ENCODE measurements around the gene MEAF6. TPM values are rescaled to one million over a fixed set of nuclear protein-coding genes. Genes with fewer than 3 reads are reported as not detected.

Gene MEAF6
- total RNA-seq, 1 donor from 2014 or later: 64.5 TPM

DNA sequence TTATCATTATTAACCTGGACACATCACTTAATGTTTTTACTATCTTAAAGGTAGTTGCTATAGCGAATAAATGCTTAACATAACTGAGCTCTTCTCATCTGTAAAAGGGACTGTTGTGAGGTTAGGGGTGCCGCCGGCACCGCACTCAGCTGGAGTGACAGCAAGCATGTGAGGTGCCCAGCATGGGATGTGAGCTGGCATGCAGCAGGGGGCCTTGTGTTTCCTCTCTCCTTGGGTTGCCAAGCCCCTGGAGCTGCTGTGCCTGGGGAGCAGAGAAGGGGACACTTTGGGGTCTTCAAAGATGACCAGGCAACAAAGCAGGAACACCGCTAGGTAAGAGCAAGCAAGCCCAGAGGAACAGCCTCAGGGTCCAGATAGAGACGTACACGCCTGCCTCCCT lies 42.3 kb downstream of the MEAF6 start:
- no peaks in the 10 kb centered on the region for H3K9me3 ChIP-seq
- H3K4me3 ChIP-seq: no peak overlapping the region
- H3K36me3 ChIP-seq: peaks cover 6% of the 10 kb centered on the region
- H3K4me1 ChIP-seq: peaks cover 53% of the 10 kb centered on the region
- DNase-seq (no peak), ATAC-seq (no peak)
- H3K27me3 ChIP-seq: no peaks in the 10 kb centered on the region
- intact Hi-C loops (cut with DNase I): no loop called here
- H3K27ac ChIP-seq: peak overlapping the region; percentile 81
- TF ChIP-seq, protein P1, sequence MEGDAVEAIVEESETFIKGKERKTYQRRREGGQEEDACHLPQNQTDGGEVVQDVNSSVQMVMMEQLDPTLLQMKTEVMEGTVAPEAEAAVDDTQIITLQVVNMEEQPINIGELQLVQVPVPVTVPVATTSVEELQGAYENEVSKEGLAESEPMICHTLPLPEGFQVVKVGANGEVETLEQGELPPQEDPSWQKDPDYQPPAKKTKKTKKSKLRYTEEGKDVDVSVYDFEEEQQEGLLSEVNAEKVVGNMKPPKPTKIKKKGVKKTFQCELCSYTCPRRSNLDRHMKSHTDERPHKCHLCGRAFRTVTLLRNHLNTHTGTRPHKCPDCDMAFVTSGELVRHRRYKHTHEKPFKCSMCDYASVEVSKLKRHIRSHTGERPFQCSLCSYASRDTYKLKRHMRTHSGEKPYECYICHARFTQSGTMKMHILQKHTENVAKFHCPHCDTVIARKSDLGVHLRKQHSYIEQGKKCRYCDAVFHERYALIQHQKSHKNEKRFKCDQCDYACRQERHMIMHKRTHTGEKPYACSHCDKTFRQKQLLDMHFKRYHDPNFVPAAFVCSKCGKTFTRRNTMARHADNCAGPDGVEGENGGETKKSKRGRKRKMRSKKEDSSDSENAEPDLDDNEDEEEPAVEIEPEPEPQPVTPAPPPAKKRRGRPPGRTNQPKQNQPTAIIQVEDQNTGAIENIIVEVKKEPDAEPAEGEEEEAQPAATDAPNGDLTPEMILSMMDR (IDR thresholded peaks at IDR 0.05): no peak

DNA sequence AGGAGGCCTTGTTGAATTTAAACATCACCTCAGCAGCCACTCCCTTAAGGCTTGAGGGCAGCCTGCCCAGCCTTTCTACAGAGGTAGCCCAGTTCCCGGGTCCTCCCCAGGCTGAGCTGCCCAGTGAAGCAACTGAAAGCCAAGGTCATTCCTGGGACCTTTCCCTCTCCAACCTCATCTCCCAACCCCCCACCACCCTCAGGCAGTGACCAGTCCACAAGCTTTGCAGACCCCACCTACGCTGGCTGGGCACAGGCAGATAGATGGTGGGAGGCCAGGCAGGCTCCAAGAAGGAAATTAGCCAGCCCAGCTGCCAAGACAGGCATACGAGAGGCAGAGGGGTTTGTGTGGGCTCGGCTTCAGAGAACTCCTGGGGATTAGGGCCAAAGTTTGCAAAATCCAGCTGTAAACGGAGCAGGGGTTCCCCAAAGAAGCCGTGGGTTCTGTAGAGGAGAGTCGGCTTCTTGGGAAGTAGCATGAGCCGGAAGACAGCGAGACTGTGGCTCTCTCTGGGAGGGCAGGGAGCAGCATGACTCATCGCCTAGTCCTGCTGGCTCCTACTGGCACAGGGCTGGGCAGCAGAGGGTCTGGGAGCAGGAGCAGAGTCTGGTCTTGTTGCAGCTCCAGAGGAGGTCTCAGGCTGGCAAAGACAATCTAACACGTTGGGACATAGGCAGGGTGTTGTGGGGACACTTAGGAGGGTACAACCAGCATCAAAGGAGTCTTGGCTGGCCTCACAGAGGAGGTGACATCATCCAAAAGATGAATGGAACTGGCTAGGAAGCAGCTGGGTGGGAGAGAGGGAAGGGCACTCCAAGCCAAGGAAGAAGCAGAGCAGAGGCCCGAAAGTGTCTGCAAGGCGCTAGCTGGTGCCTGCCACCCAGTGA lies 43.0 kb downstream of the MEAF6 start:
- peak overlapping the region; percentile 81 for H3K27ac ChIP-seq
- peak; percentile 84 for DNase-seq
- H3K36me3 ChIP-seq: peaks cover 6% of the 10 kb centered on the region
- ATAC-seq: peak; percentile 68
- peak overlapping the region; percentile 11 for H3K4me3 ChIP-seq
- TF ChIP-seq, protein P1 (IDR thresholded peaks at IDR 0.05): no peak
- no peaks in the 10 kb centered on the region for H3K9me3 ChIP-seq
- intact Hi-C loops (cut with DNase I): no loop called here
- no peaks in the 10 kb centered on the region for H3K27me3 ChIP-seq
- peaks cover 46% of the 10 kb centered on the region for H3K4me1 ChIP-seq

DNA sequence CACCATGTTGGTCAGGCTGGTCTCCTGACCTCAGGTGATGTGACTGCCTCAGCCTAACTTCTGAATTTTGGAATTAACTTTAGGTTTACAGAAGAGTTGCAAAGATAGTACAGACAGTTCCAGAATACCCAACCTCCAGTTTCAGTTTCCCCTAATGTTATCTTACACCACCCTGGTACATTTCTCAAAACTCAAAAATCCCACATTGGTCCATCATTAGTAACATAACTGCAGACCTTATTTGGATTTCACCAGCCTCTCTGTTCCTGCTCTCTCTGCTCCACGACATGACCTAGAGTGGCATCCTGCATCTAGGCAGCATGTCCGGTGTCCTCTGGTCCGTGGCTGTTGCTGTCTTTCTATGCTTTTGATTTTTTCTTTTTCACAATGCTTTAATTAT lies 45.2 kb downstream of the MEAF6 start:
- H3K36me3 ChIP-seq: no peaks in the 10 kb centered on the region
- H3K4me3 ChIP-seq: no peak overlapping the region
- no peak overlapping the region for H3K27ac ChIP-seq
- intact Hi-C loops (cut with DNase I): no loop called here
- peaks cover 29% of the 10 kb centered on the region for H3K4me1 ChIP-seq
- no peaks in the 10 kb centered on the region for H3K9me3 ChIP-seq
- ATAC-seq (no peak), DNase-seq (no peak)
- H3K27me3 ChIP-seq: no peaks in the 10 kb centered on the region
- TF ChIP-seq, protein P1 (IDR thresholded peaks at IDR 0.05): no peak

DNA sequence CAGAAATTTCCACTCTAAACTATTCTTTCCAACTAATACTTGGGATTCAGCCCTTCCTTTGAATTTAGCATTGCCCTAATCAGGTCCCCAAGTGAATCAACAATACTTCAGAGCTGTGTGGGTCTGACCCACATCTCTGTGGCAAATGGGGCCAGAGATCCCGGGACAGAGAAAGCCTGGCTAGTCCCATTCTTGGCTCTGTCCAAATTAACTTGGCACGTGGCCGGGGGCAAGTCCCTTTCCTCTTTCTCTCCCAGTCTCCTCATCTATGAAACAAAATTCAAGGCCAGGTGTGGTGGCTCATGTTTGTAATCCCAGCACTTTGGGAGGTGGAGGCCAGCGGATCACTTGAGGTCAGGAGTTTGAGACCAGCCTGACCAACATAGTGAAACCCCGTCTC lies 46.5 kb downstream of the MEAF6 start:
- DNase-seq (no peak), ATAC-seq (no peak)
- Histone ChIP-seq H3K27me3 (no peaks in the 10 kb centered on the region), H3K4me3 (no peak overlapping the region), H3K36me3 (no peaks in the 10 kb centered on the region), H3K27ac (no peak overlapping the region), H3K9me3 (no peaks in the 10 kb centered on the region), H3K4me1 (peaks cover 24% of the 10 kb centered on the region)
- TF ChIP-seq, protein P1 (IDR thresholded peaks at IDR 0.05): no peak
- intact Hi-C loops (cut with DNase I): no loop called here

DNA sequence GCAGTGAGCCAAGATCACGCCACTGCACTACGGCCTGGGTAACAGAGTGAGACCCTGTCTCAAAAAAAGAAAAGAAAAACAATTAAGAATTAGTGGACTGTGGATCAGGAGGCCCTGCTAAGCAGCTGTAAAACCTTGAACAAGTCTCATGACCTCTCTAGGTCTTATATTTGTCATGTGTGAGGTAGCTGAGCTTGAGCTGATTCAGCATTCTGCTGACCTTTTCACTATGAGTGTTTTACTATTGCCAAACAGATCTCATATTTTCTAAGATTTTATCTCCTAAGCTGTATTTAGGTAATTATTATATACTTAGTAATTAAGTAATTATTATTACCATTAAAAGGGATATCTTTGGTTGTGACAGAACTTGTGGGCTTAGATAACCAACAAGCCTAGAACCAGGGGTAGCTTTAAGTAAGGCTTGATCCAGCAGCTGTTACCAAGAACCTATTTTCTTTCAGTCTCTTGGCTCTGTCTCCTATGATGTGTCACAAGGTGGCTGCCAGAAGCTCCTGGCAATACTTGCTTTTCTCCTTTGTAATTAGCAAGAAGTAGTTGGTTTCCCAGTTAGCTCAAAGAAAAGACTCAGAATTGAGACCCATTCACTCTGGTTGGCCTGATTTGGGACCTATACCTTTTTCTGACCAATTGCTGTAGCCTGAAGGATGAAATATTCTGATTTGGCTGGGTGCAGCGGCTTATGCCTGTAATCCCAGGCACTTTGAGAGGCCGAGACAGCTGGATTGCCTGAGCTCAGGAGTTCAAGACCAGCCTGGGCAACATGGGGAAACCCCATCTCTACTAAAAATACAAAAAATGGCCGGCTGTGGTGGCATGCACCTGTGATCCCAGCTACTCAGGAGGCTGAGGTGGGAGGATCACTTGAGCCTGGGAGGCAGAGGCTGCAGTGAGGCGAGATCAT lies 48.7 kb downstream of the MEAF6 start:
- Histone ChIP-seq H3K27ac (no peak overlapping the region), H3K9me3 (no peaks in the 10 kb centered on the region), H3K36me3 (no peaks in the 10 kb centered on the region), H3K27me3 (no peaks in the 10 kb centered on the region), H3K4me1 (peaks cover 3% of the 10 kb centered on the region), H3K4me3 (no peak overlapping the region)
- intact Hi-C loops (cut with DNase I): no loop called here
- no peak for ATAC-seq
- no peak for DNase-seq
- TF ChIP-seq, protein P1 (IDR thresholded peaks at IDR 0.05): no peak
